Liver (tissue), 9 donors: Measurements from ENCODE around the gene ADGRF3. TPM values are rescaled to one million over a fixed set of nuclear protein-coding genes. Genes with fewer than 3 reads are reported as not detected.

Experiments used
- DNase-seq: peaks from one replicate; pipeline ENCODE4 v3.0.0-alpha.2; 2017; ENCODE audit warnings: low spot score
- H3K27ac ChIP-seq, 2 donors: one replicate each; pipeline ENCODE4 v1.7.0; 2013; ENCODE audit warnings: inconsistent platforms in 2 of 2, low read length in 2 of 2, control low read depth in 1 of 2, low read depth in 1 of 2, mild to moderate bottlenecking in 1 of 2
- H3K27me3 ChIP-seq, 4 donors: one replicate each; pipeline versions ENCODE4 v1.6.1 to v1.7.0; 2013; ENCODE audit warnings: low read length in 3 of 4, inconsistent platforms in 1 of 4, mild to moderate bottlenecking in 1 of 4, moderate library complexity in 1 of 4; ENCODE audit not compliant: control insufficient read depth in 4 of 4, insufficient read depth in 4 of 4
- H3K36me3 ChIP-seq, 4 donors: one replicate each; pipeline versions ENCODE4 v1.6.1 to v1.7.0; 2013; ENCODE audit warnings: low read length in 3 of 4, mild to moderate bottlenecking in 3 of 4, low read depth in 1 of 4, moderate library complexity in 1 of 4; ENCODE audit not compliant: control insufficient read depth in 4 of 4, insufficient read depth in 3 of 4
- H3K4me1 ChIP-seq, 4 donors: one replicate each; pipeline versions ENCODE4 v1.6.1 to v1.7.0; 2013; ENCODE audit warnings: low read length in 3 of 4, mild to moderate bottlenecking in 3 of 4, moderate library complexity in 1 of 4; ENCODE audit not compliant: control insufficient read depth in 4 of 4, insufficient read depth in 4 of 4
- H3K4me3 ChIP-seq, 3 donors: one replicate each; pipeline versions ENCODE4 v1.6.1 to v1.7.0; 2013; ENCODE audit warnings: low read length in 3 of 3, control low read depth in 1 of 3, low read depth in 1 of 3, mild to moderate bottlenecking in 1 of 3
- H3K9ac ChIP-seq, 2 donors: one replicate each; pipeline ENCODE4 v1.7.0; 2013; ENCODE audit warnings: low read length in 2 of 2, mild to moderate bottlenecking in 2 of 2, moderate library complexity in 2 of 2, control low read depth in 1 of 2, low read depth in 1 of 2
- H3K9me3 ChIP-seq, 4 donors: one replicate each; pipeline versions ENCODE4 v1.6.1 to v1.7.0; 2013; ENCODE audit warnings: low read length in 3 of 4; ENCODE audit not compliant: control insufficient read depth in 4 of 4
- ATF3 ChIP-seq: IDR thresholded peaks from 2 replicates; pipeline ENCODE4 v1.6.1; 2016; ENCODE audit warnings: antibody characterized with exemption
- EGR1 ChIP-seq, 2 donors: IDR thresholded peaks; 2 replicates each; pipeline ENCODE4 v1.6.1; 2016 to 2018; ENCODE audit warnings: antibody characterized with exemption in 2 of 2, low read depth in 2 of 2
- FOXA1 ChIP-seq: IDR thresholded peaks from 2 replicates; pipeline ENCODE4 v1.6.1; 2016; ENCODE audit warnings: antibody characterized with exemption
- FOXA2 ChIP-seq: IDR thresholded peaks from 2 replicates; pipeline ENCODE4 v1.6.1; 2016; ENCODE audit warnings: antibody characterized with exemption
- GABPA ChIP-seq, 2 donors: IDR thresholded peaks in 1 of 2; conservative IDR thresholded peaks in 1 of 2; 2 replicates each; pipeline ENCODE4 v1.6.1; 2016; ENCODE audit warnings: antibody characterized with exemption in 2 of 2, mild to moderate bottlenecking in 1 of 2, moderate library complexity in 1 of 2
- HNF4A ChIP-seq, 2 donors: conservative IDR thresholded peaks; 2 replicates each; pipeline ENCODE4 v1.6.1; 2016; ENCODE audit warnings: antibody characterized with exemption in 2 of 2, mild to moderate bottlenecking in 2 of 2
- HNF4G ChIP-seq: IDR thresholded peaks from 2 replicates; pipeline ENCODE4 v1.6.1; 2016; ENCODE audit warnings: antibody characterized with exemption
- JUND ChIP-seq, 2 donors: IDR thresholded peaks; 2 replicates each; pipeline ENCODE4 v1.6.1; 2016; ENCODE audit warnings: antibody characterized with exemption in 2 of 2
- NR2F2 ChIP-seq: IDR thresholded peaks from 2 replicates; pipeline ENCODE4 v1.6.1; 2016; ENCODE audit warnings: antibody characterized with exemption
- RAD21 ChIP-seq, 2 donors: IDR thresholded peaks; 2 replicates each; pipeline ENCODE4 v1.6.1; 2016; ENCODE audit warnings: antibody characterized with exemption in 2 of 2, mild to moderate bottlenecking in 2 of 2
- SP1 ChIP-seq: IDR thresholded peaks from 2 replicates; pipeline ENCODE4 v1.6.1; 2018; ENCODE audit warnings: antibody characterized with exemption, mild to moderate bottlenecking
- TAF1 ChIP-seq: conservative IDR thresholded peaks from 2 replicates; pipeline ENCODE4 v1.6.1; 2016; ENCODE audit warnings: antibody characterized with exemption, mild to moderate bottlenecking
- YY1 ChIP-seq: IDR thresholded peaks from 2 replicates; pipeline ENCODE4 v1.6.1; 2016; ENCODE audit warnings: antibody characterized with exemption, mild to moderate bottlenecking
- ZBTB33 ChIP-seq: IDR thresholded peaks from 2 replicates; pipeline ENCODE4 v1.6.1; 2016; ENCODE audit warnings: antibody characterized with exemption
- WGBS: extraction: QIAGEN DNeasy Blood & Tissue Kit; methylation state at CpG from one replicate; pipeline ENCODE4 v1.1.7; 2013; 5-methylcytosine and 5-hydroxymethylcytosine counted together
- polyA plus RNA-seq, 2 donors: library from polyadenylated mRNA; stranded (reverse) in 1 of 2; unstranded in 1 of 2; fragments of 200-250 nt in 1 of 2; fragments of >200 nt in 1 of 2; fragmentation: Nextera tagmentation in 1 of 2; extraction: Ambion mirVana in 1 of 2; gene quantifications; one replicate each; pipeline versions ENCODE4 v1.2.1 to v1.2.3, GENCODE V29; 2013 to 2015
- total RNA-seq, 2 donors: library from RNA; depleted of rRNA; stranded (reverse); fragments of >200 nt; gene quantifications; one replicate each; pipeline ENCODE4 v1.2.3, GENCODE V29; 2014
- TF ChIP-seq, protein P1 (sequence below): fragments of 150-350 bp; IDR thresholded peaks from 2 replicates; pipeline ENCODE4 v1.5.1; 2017; ENCODE audit warnings: improper control_type of control experiment, low read depth, low read length; ENCODE audit not compliant: missing input control
- TF ChIP-seq, protein P2 (sequence below): IDR thresholded peaks from 2 replicates; pipeline ENCODE4 v1.6.1; 2016; ENCODE audit warnings: antibody characterized with exemption, mild to moderate bottlenecking
- donor health status: healthy.
- donor health status: healthy.
- donor health status: healthy.
- donor health status: healthy.
- donor health status: healthy.

The ADGRF3 gene
- total and polyA plus RNA-seq, 4 donors, result 0.07 to 0.25 (median 0.10) TPM

DNA sequence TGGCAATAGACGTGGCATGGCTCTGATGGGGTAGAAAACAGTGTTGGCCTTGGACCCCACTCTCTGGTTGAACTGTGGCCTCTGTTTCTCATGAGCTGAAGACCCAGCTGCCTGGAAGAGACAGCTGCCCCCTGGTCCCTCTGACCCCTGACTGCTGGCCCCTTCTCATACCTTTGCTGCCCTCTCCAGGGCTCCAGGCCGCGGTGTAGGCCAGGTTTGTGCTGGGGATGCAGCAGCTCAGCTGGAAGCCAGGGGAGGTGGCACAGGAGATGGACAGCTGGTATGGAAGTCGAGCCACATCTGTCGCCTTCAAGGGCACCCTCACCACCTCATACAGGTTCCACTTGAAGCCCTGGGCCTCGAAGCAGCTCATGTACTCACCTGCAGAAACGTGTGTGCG, 32.3 kb downstream of the ADGRF3 start:
- TF ChIP-seq ATF3, result no peak
- peak in 1 of 2 donors; percentile 24 for TF ChIP-seq RAD21 (IDR thresholded peaks at IDR 0.05)
- WGBS, result 82% methylated on average over 8 of the region's 8 CpGs
- no peak for DNase-seq
- Histone ChIP-seq H3K4me3 (no peak overlapping the region), H3K9me3 (no peaks in the 10 kb centered on the region), H3K9ac (no peak overlapping the region), H3K4me1 (no peaks in the 10 kb centered on the region), H3K36me3 (no peaks in the 10 kb centered on the region), H3K27me3 (no peaks in the 10 kb centered on the region), H3K27ac (no peak overlapping the region)

DNA sequence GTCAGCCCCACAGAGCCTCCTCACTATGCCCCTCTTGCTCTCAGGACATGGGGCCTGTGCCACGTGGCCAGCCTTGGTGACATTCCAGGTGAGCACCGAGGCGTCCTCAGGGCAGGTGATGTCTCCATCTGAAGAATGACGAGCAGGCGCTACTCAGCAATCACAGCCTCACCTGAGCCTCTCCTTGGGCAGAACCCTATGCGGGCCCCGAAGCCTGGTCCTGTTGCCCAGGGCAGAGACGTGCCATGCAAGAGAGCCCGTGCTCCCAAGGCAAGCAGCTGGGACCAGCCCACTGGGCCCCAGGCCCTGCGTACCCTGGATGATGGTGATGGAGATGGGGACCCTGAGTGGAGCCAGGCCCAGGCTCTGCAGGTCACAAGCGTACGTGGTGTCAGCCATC, 33.1 kb downstream of the ADGRF3 start:
- Histone ChIP-seq H3K9ac (no peak overlapping the region), H3K36me3 (no peaks in the 10 kb centered on the region), H3K9me3 (no peaks in the 10 kb centered on the region), H3K27ac (no peak overlapping the region), H3K4me1 (no peaks in the 10 kb centered on the region), H3K27me3 (no peaks in the 10 kb centered on the region), H3K4me3 (no peak overlapping the region)
- TF ChIP-seq, protein P1, sequence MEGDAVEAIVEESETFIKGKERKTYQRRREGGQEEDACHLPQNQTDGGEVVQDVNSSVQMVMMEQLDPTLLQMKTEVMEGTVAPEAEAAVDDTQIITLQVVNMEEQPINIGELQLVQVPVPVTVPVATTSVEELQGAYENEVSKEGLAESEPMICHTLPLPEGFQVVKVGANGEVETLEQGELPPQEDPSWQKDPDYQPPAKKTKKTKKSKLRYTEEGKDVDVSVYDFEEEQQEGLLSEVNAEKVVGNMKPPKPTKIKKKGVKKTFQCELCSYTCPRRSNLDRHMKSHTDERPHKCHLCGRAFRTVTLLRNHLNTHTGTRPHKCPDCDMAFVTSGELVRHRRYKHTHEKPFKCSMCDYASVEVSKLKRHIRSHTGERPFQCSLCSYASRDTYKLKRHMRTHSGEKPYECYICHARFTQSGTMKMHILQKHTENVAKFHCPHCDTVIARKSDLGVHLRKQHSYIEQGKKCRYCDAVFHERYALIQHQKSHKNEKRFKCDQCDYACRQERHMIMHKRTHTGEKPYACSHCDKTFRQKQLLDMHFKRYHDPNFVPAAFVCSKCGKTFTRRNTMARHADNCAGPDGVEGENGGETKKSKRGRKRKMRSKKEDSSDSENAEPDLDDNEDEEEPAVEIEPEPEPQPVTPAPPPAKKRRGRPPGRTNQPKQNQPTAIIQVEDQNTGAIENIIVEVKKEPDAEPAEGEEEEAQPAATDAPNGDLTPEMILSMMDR, result no peak
- TF ChIP-seq HNF4A (conservative IDR thresholded peaks at IDR 0.05), result no peak
- TF ChIP-seq YY1, result no peak
- TF ChIP-seq SP1, result no peak
- no peak for TF ChIP-seq HNF4G
- no peak for TF ChIP-seq EGR1 (IDR thresholded peaks at IDR 0.05; ENCODE audit: low read depth in 2 of 2)
- no peak for TF ChIP-seq RAD21 (IDR thresholded peaks at IDR 0.05)
- TF ChIP-seq GABPA (IDR thresholded peaks at IDR 0.05 in 1 of 2, conservative IDR thresholded peaks at IDR 0.05 in 1 of 2), result no peak
- no peak for TF ChIP-seq ZBTB33
- no peak for TF ChIP-seq NR2F2
- no peak for TF ChIP-seq JUND (IDR thresholded peaks at IDR 0.05)
- 93% methylated on average over 12 of the region's 12 CpGs for WGBS
- DNase-seq, result no peak

DNA sequence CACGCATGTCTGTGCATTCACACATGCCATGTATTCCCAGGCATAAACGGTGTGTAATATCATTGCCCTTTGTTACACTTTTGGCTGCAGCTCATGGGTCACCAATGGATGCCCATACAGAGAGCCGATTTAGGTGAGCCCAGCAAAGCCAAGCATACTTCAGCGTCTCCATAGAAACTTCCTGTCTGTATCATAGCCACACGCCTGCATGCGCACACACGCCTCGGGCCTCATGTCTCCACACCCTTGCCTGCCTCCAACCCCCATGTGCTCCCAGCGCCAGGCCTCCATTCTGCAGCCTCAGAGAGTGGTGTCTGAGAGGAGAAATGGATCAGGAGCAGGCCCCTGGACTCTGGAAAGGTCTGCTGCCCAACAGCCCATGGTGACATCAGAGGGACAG, 34.1 kb downstream of the ADGRF3 start:
- 89% methylated on average over 9 of the region's 9 CpGs for WGBS
- no peak overlapping the region for H3K27ac ChIP-seq
- no peaks in the 10 kb centered on the region for H3K4me1 ChIP-seq
- no peaks in the 10 kb centered on the region for H3K9me3 ChIP-seq
- no peak overlapping the region for H3K4me3 ChIP-seq
- H3K9ac ChIP-seq, result no peak overlapping the region
- no peaks in the 10 kb centered on the region for H3K36me3 ChIP-seq
- no peaks in the 10 kb centered on the region for H3K27me3 ChIP-seq
- DNase-seq, result no peak
- no peak for TF ChIP-seq ATF3
- no peak for TF ChIP-seq FOXA2
- TF ChIP-seq, protein P2, sequence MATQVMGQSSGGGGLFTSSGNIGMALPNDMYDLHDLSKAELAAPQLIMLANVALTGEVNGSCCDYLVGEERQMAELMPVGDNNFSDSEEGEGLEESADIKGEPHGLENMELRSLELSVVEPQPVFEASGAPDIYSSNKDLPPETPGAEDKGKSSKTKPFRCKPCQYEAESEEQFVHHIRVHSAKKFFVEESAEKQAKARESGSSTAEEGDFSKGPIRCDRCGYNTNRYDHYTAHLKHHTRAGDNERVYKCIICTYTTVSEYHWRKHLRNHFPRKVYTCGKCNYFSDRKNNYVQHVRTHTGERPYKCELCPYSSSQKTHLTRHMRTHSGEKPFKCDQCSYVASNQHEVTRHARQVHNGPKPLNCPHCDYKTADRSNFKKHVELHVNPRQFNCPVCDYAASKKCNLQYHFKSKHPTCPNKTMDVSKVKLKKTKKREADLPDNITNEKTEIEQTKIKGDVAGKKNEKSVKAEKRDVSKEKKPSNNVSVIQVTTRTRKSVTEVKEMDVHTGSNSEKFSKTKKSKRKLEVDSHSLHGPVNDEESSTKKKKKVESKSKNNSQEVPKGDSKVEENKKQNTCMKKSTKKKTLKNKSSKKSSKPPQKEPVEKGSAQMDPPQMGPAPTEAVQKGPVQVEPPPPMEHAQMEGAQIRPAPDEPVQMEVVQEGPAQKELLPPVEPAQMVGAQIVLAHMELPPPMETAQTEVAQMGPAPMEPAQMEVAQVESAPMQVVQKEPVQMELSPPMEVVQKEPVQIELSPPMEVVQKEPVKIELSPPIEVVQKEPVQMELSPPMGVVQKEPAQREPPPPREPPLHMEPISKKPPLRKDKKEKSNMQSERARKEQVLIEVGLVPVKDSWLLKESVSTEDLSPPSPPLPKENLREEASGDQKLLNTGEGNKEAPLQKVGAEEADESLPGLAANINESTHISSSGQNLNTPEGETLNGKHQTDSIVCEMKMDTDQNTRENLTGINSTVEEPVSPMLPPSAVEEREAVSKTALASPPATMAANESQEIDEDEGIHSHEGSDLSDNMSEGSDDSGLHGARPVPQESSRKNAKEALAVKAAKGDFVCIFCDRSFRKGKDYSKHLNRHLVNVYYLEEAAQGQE, result no peak
- TF ChIP-seq YY1, result no peak
- no peak for TF ChIP-seq TAF1
- TF ChIP-seq ZBTB33, result no peak
- TF ChIP-seq HNF4A (conservative IDR thresholded peaks at IDR 0.05), result no peak
- no peak for TF ChIP-seq EGR1 (IDR thresholded peaks at IDR 0.05; ENCODE audit: low read depth in 2 of 2)
- no peak for TF ChIP-seq FOXA1
